Mucosa of descending colon (tissue), 3 donors: ENCODE data around the gene ABR. TPM values are rescaled to one million over a fixed set of nuclear protein-coding genes. Genes with fewer than 3 reads are reported as not detected.
"Not testable (repeated sequence)": the region's sequence is repeated elsewhere in the genome, so short reads cannot be mapped to it uniquely, and the experiment has no call there.

ENCODE experiments used
- ATAC-seq: fragments of 200-7000 bp; cut with Tn5 transposase; one replicate; pipeline ENCODE4 v1.9.1; 2020; ENCODE audit warnings: mild to moderate bottlenecking, moderate library complexity
- DNase-seq, 3 donors: peaks; one replicate each; pipeline ENCODE4 v3.0.0-alpha.2; 2020
- H3K36me3 ChIP-seq: fragments of 200-600 bp; one replicate; pipeline ENCODE4 v1.8.0; 2021; ENCODE audit warnings: low read depth, mild to moderate bottlenecking
- H3K4me1 ChIP-seq: fragments of 200-600 bp; one replicate; pipeline ENCODE4 v1.8.0; 2021; ENCODE audit warnings: low read depth, mild to moderate bottlenecking
- H3K4me3 ChIP-seq: fragments of 200-600 bp; one replicate; pipeline ENCODE4 v1.8.0; 2021; ENCODE audit warnings: mild to moderate bottlenecking
- H3K9me3 ChIP-seq: fragments of 200-600 bp; one replicate; pipeline ENCODE4 v1.8.0; 2021; ENCODE audit warnings: mild to moderate bottlenecking
- CTCF ChIP-seq: fragments of 200-600 bp; IDR thresholded peaks from one replicate; pipeline ENCODE4 v1.8.0; 2022; ENCODE audit warnings: antibody characterized with exemption, mild to moderate bottlenecking
- intact Hi-C, 2 donors: fragments of 100-400 bp; cut with DNase I in 1 of 2; cut with micrococcal nuclease in 1 of 2; formaldehyde crosslinking; loops; one replicate each; pipeline versions ENCODE4 v1.11.0 to v1.11.1; 2022; cut with DNase I, micrococcal nuclease
- total RNA-seq, 3 donors: library from RNA; stranded (reverse); fragmentation: NEBNext Ultra II Directional in 2 of 3; extraction: Animal tissue kit (Norgen Biotek cat#: 25700) in 2 of 3; gene quantifications; one replicate each; pipeline versions ENCODE4 v1.2.1 to v1.2.4, GENCODE V29; 2021 to 2023
- donor health status: DM: no; HTN: no; CAD: no; lungs with moderate emphysema.
- donor health status: DM: no; HTN: no; CAD: no.
- donor health status: DM: no; HTN: yes; CAD: no.

ABR gene
- total RNA-seq, 3 donors from 2014 or later: 257 to 470 (median 292) TPM

GRCh38 chr17:998111-998510, 181.7 kb downstream of the ABR start:
- ATAC-seq: no peak
- intact Hi-C loops: no loop called here

DNA sequence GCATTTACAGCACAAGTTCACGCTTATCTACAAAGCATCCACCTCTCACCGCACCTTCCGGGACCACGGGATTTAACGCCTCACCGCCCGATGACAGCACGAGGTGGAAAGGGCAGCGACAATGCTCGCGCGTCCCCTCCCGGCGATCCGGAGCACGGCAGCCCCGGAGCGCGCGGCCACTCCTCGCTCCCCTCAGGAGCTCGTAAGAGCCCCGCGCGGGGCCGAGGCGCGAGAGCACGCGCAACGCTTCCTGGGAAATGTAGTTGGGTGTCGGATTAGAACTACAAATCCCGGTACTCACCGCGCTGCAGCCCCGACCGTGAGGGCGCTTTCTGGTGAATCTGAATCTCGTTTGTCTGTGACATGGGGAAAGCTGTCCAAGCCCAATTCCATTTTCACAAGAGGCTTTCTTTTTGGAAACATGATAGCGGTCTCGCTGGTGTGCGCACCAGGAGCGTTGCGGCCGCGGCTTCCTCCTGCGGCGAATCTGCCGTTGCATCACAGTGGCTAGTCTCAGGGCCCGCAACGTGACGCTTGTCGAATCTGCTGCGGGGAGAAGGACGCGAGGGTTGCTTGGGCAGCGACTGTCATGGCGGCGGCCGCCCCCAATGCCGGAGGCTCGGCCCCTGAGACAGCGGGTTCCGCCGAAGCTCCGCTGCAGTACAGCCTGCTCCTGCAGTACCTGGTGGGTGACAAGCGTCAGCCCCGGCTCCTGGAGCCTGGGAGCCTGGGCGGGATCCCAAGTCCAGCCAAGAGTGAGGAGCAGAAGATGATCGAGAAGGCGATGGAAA, 183.0 kb downstream of the ABR start, which contains the start of gene TIMM22:
TSS of gene TIMM22 (plus strand) at position 576 of the 791 bp plus-strand sequence. CDS start at position 590, 14 bp downstream.
- H3K36me3 ChIP-seq: peaks cover 4% of the 10 kb centered on the region
- peak; percentile 94 to 96 (median 95) for DNase-seq
- peak; percentile 93 for ATAC-seq
- H3K4me3 ChIP-seq: peak within 1 kb of the TSS; percentile 96
- H3K9me3 ChIP-seq: no peaks in the 10 kb centered on the region
- intact Hi-C loops: no loop called here
- TF ChIP-seq CTCF: peak; percentile 87
- peaks cover 12% of the 10 kb centered on the region for H3K4me1 ChIP-seq

More at GRCh38 chr17:998111-998510, 181.7 kb downstream of the ABR start:
- Histone ChIP-seq H3K4me1 (peaks cover 12% of the 10 kb centered on the region), H3K4me3 (no peak overlapping the region), H3K9me3 (no peaks in the 10 kb centered on the region), H3K36me3 (peaks cover 4% of the 10 kb centered on the region)
- no peak for TF ChIP-seq CTCF
- DNase-seq: peak in 2 of 3 donors; percentile 5 to 22

DNA sequence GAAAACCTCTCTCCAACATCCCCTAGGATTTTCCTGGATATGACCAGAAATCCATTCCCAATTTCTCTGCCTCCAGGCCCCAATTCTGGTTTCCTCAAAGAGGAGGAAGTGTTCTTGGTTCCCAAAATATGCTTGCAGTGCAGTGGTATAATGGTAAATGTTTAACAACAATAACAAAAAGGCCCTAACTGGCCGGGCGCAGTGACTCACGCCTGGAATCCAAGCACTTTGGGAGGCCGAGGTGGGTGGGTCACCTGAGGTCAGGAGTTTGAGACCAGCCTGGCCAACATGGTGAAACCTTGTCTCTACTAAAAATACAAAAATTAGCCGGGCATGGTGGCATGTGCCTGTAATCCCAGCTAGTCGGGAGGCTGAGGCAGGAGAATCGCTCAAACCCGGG, 184.5 kb downstream of the ABR start:
- peak in 1 of 3 donors; percentile 43 for DNase-seq
- H3K9me3 ChIP-seq, ATAC-seq, H3K4me3 ChIP-seq, H3K4me1 ChIP-seq, H3K36me3 ChIP-seq, intact Hi-C loops: not testable (repeated sequence)

DNA sequence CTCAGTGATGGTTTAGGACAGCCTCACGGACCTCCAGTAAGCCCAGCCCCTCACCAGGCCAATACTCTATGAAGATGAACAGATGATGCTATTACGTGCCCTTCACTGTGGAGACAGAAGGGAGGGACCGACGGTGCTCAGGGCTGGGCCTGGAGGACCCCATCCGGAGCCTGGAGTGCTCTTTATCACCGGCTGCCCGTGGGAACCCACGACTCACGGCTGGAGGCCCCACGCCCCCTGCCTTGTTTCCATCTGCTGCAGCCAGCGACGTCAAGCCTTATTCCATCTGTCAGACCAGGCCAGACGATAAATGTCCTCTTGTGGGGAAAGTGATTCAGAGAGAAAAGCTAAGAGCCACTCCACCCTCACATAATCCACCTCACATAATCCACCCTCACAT, 186.8 kb downstream of the ABR start:
- no peak for ATAC-seq

GRCh38 chr17:988561-988960, 191.2 kb downstream of the ABR start:
- intact Hi-C loops: loop anchor here in 1 of 2 donors (10.0 kb wide), 1 partner anchor 194 kb away; no protein-coding TSS in a partner anchor
- Histone ChIP-seq H3K9me3 (no peaks in the 10 kb centered on the region), H3K36me3 (no peaks in the 10 kb centered on the region), H3K4me1 (no peaks in the 10 kb centered on the region), H3K4me3 (no peak overlapping the region)
- DNase-seq (peak in 1 of 3 donors; percentile 1), ATAC-seq (no peak)
- no peak for TF ChIP-seq CTCF

More for the DNA sequence above, 186.8 kb downstream of the ABR start:
- intact Hi-C loops: no loop called here
- no peaks in the 10 kb centered on the region for H3K36me3 ChIP-seq
- no peaks in the 10 kb centered on the region for H3K9me3 ChIP-seq
- peaks cover 4% of the 10 kb centered on the region for H3K4me1 ChIP-seq
- TF ChIP-seq CTCF: no peak
- DNase-seq: peak in 2 of 3 donors; percentile 9 to 33
- no peak overlapping the region for H3K4me3 ChIP-seq

DNA sequence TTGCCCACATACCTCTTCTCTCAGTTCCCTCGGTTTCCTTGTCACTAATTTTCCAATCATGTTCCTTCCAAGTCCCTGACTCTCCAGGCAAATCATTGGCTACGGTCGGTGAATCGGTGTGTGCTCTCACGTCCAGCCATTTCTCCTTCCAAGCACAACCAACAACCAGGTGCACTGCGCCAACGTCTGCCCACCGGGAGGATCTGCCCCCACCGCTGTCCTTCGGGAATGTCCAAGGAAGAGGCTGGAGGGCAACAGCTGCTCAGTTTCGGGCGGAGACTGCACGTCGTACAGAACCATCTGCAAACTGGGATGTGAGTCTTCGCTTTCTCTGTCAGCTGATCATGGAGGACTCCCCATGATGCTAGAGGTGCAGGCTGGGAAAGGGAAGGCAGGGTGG, 191.8 kb downstream of the ABR start:
- Histone ChIP-seq H3K9me3 (no peaks in the 10 kb centered on the region), H3K36me3 (no peaks in the 10 kb centered on the region), H3K4me1 (no peaks in the 10 kb centered on the region), H3K4me3 (no peak overlapping the region)
- DNase-seq (no peak), ATAC-seq (no peak)
- TF ChIP-seq CTCF: no peak
- intact Hi-C loops: loop anchor here in 1 of 2 donors (10.0 kb wide), 1 partner anchor 193 kb away; no protein-coding TSS in a partner anchor
